HCT116 (cell line): ENCODE data around the gene PKP2. TPM values are rescaled to one million over a fixed set of nuclear protein-coding genes. Genes with fewer than 3 reads are reported as not detected.

Source experiments
- ATAC-seq: fragments of 200-7000 bp; cut with Tn5 transposase; 2 replicates; pipeline ENCODE4 v1.9.1; 2020; ENCODE audit warnings: mild to moderate bottlenecking, moderate library complexity
- BruUV-seq: library from RNA; stranded (reverse); fragments of 400-500 nt; replicated peaks from 2 replicates; lab custom pipeline; 2021; lab: Mats Ljungman, UMichigan
- CTCF ChIA-PET: fragments of 300-600 bp; sonication (Branson Sonifier 250); formaldehyde crosslinking; loops from one replicate; lab custom pipeline; 2021; ENCODE audit warnings: antibody characterized with exemption; lab: Charles Lee
- POLR2A ChIA-PET: fragments of 300-600, 350-600 bp; sonication (Branson Sonifier 250); formaldehyde crosslinking; loops from one replicate; lab custom pipeline; 2021; ENCODE audit warnings: antibody characterized with exemption; lab: Charles Lee
- RAD21 ChIA-PET, 2 experiments: fragments of 300-600 bp; sonication (Branson Sonifier 250); formaldehyde crosslinking; loops; one replicate each; lab custom pipeline; 2023; ENCODE audit warnings: low total read pairs in 2 of 2; ENCODE audit not compliant: uncharacterized antibody in 2 of 2, unreplicated experiment in 2 of 2, low non-redundant PET in 1 of 2; lab: Charles Lee
- DNase-seq: peaks from one replicate; pipeline ENCODE4 v3.0.0-alpha.2; 2010; ENCODE audit warnings: low read depth, low spot score
- H2AFZ ChIP-seq: fragments of 200-600 bp; shearing (Covaris generic), sonication (generic); 2 replicates; pipeline ENCODE4 v1.6.1; 2017; ENCODE audit warnings: low read depth, mixed run types, mixed read lengths, antibody characterized with exemption, low read length; ENCODE audit not compliant: poor library complexity, severe bottlenecking
- H3K27ac ChIP-seq: 2 replicates; pipeline ENCODE4 v1.5.1; 2012; ENCODE audit warnings: low read depth, low read length
- H3K27me3 ChIP-seq: fragments of 200-600 bp; sonication (generic); 2 replicates; pipeline ENCODE4 v1.6.1; 2016; ENCODE audit warnings: mixed run types, low read length, mixed read lengths; ENCODE audit not compliant: insufficient read depth
- H3K36me3 ChIP-seq, 2 experiments: fragments of 200-500 bp in 1 of 2; fragments of 200-600 bp in 1 of 2; sonication (Bioruptor generic) in 1 of 2; sonication (generic) in 1 of 2; 2 replicates each; pipeline versions ENCODE4 v1.5.1 to v1.6.1; 2014 to 2016; ENCODE audit warnings: low read length in 2 of 2, inconsistent platforms in 1 of 2, mixed read lengths in 1 of 2, mixed run types in 1 of 2; ENCODE audit not compliant: insufficient read depth in 2 of 2, control insufficient read depth in 1 of 2
- H3K4me1 ChIP-seq, 2 experiments: fragments of 200-600 bp in 1 of 2; sonication (generic) in 1 of 2; 2 replicates each; pipeline versions ENCODE4 v1.5.1 to v1.6.1; 2012 to 2017; ENCODE audit warnings: low read length in 2 of 2, inconsistent platforms in 1 of 2, mild to moderate bottlenecking in 1 of 2, mixed read lengths in 1 of 2, mixed run types in 1 of 2, moderate library complexity in 1 of 2; ENCODE audit not compliant: insufficient read depth in 2 of 2, control insufficient read depth in 1 of 2
- H3K4me2 ChIP-seq: fragments of 200-600 bp; sonication (generic); 2 replicates; pipeline ENCODE4 v1.6.1; 2017; ENCODE audit warnings: mixed run types, low read length, mixed read lengths
- H3K4me3 ChIP-seq, 2 experiments: fragments of 200-600 bp in 1 of 2; sonication (generic) in 1 of 2; replicated peaks in 1 of 2; 2 replicates each; pipeline ENCODE4 v1.5.1; 2011 to 2016; ENCODE audit warnings: low read length in 2 of 2, control low read depth in 1 of 2, low read depth in 1 of 2, mild to moderate bottlenecking in 1 of 2, mixed read lengths in 1 of 2, mixed run types in 1 of 2
- H3K79me2 ChIP-seq: fragments of 200-600 bp; sonication (generic); 2 replicates; pipeline ENCODE4 v1.6.1; 2017; ENCODE audit warnings: mild to moderate bottlenecking, mixed run types, low read length, moderate library complexity, mixed read lengths; ENCODE audit not compliant: insufficient read depth
- H3K9ac ChIP-seq: fragments of 200-600 bp; sonication (generic); 2 replicates; pipeline ENCODE4 v1.6.1; 2016; ENCODE audit warnings: low read length, mixed read lengths
- H3K9me2 ChIP-seq: fragments of 200-600 bp; sonication (generic), shearing (Covaris generic); 2 replicates; pipeline ENCODE4 v1.6.1; 2017; ENCODE audit warnings: mixed run types, mild to moderate bottlenecking, moderate library complexity; ENCODE audit not compliant: insufficient read depth
- H3K9me3 ChIP-seq, 2 experiments: fragments of 200-500 bp in 1 of 2; fragments of 200-600 bp in 1 of 2; sonication (Bioruptor generic) in 1 of 2; sonication (generic) in 1 of 2; 2 replicates each; pipeline ENCODE4 v1.6.1; 2014 to 2017; ENCODE audit warnings: low read length in 2 of 2, mixed read lengths in 2 of 2, inconsistent platforms in 1 of 2, low read depth in 1 of 2, mild to moderate bottlenecking in 1 of 2, mixed run types in 1 of 2, moderate library complexity in 1 of 2; ENCODE audit not compliant: control insufficient read depth in 1 of 2, insufficient read depth in 1 of 2
- H4K20me1 ChIP-seq: fragments of 200-600 bp; sonication (generic), shearing (Covaris generic); 2 replicates; pipeline ENCODE4 v1.6.1; 2017; ENCODE audit warnings: mixed run types, mild to moderate bottlenecking, moderate library complexity; ENCODE audit not compliant: insufficient read depth
- CTCF ChIP-seq, 3 experiments: fragments of 200-600 bp in 1 of 3; sonication (generic) in 1 of 3; IDR thresholded peaks in 2 of 3; conservative IDR thresholded peaks in 1 of 3; 2 replicates each; pipeline ENCODE4 v1.5.1; 2012 to 2017; ENCODE audit warnings: low read depth in 2 of 3, low read length in 2 of 3, antibody characterized with exemption in 1 of 3, borderline replicate concordance in 1 of 3, control low read depth in 1 of 3, mild to moderate bottlenecking in 1 of 3, mixed read lengths in 1 of 3, mixed run types in 1 of 3, moderate library complexity in 1 of 3; ENCODE audit not compliant: insufficient read depth in 1 of 3
- ELF1 ChIP-seq: IDR thresholded peaks from 2 replicates; pipeline ENCODE4 v1.6.1; 2012; ENCODE audit warnings: low read depth, borderline replicate concordance
- JUND ChIP-seq: IDR thresholded peaks from 2 replicates; pipeline ENCODE4 v1.6.1; 2012
- MAX ChIP-seq: IDR thresholded peaks from 2 replicates; pipeline ENCODE4 v1.6.1; 2012
- POLR2AphosphoS5 ChIP-seq: IDR thresholded peaks from 2 replicates; pipeline ENCODE4 v1.6.1; 2011; ENCODE audit warnings: mild to moderate bottlenecking, low read depth, low read length, moderate library complexity
- SIN3A ChIP-seq: IDR thresholded peaks from 2 replicates; pipeline ENCODE4 v1.6.1; 2012; ENCODE audit warnings: low read depth
- SRF ChIP-seq: IDR thresholded peaks from 2 replicates; pipeline ENCODE4 v1.6.1; 2012; ENCODE audit warnings: low read depth
- TCF7L2 ChIP-seq: IDR thresholded peaks from 2 replicates; pipeline ENCODE4 v1.7.0; 2011; ENCODE audit warnings: borderline replicate concordance, inconsistent platforms; ENCODE audit not compliant: insufficient read depth, insufficient read length; ENCODE audit errors: extremely low read depth
- YY1 ChIP-seq: IDR thresholded peaks from 2 replicates; pipeline ENCODE4 v1.6.1; 2011; ENCODE audit warnings: low read length, low read depth, moderate library complexity, mild to moderate bottlenecking; ENCODE audit not compliant: insufficient replicate concordance; ENCODE audit errors: extremely low read depth
- ZBTB33 ChIP-seq: IDR thresholded peaks from 2 replicates; pipeline ENCODE4 v1.6.1; 2011; ENCODE audit warnings: mild to moderate bottlenecking, low read length, moderate library complexity; ENCODE audit not compliant: insufficient replicate concordance; ENCODE audit errors: extremely low read depth
- ZFX ChIP-seq: fragments of 450-650 bp; IDR thresholded peaks from 2 replicates; pipeline ENCODE4 v1.6.1; 2017
- ZNF274 ChIP-seq: fragments of 200-500 bp; sonication (Bioruptor generic); IDR thresholded peaks from 2 replicates; pipeline ENCODE4 v1.6.1; 2014; ENCODE audit warnings: mild to moderate bottlenecking, low read depth, low read length, inconsistent platforms
- intact Hi-C: fragments of 100-400 bp; cut with micrococcal nuclease; formaldehyde crosslinking; loops from 2 replicates; pipeline ENCODE4 v1.10.0; 2022
- total RNA-seq: library from RNA; stranded (reverse); gene quantifications from one replicate; pipeline ENCODE4 v1.2.1, GENCODE V29; 2021; ENCODE audit not compliant: unreplicated experiment

PKP2 gene
- total RNA-seq, 1 experiment from 2014 or later, result 21.5 TPM

GRCh38 chr12:32843528-32844095, 53.0 kb downstream of the PKP2 start:
- Histone ChIP-seq H3K9me2 (no peaks in the 10 kb centered on the region), H3K4me3 (no peak overlapping the region), H3K4me2 (no peak overlapping the region), H4K20me1 (no peaks in the 10 kb centered on the region), H3K27me3 (no peaks in the 10 kb centered on the region), H3K36me3 (no peaks in the 10 kb centered on the region), H3K9ac (no peak overlapping the region), H3K79me2 (no peaks in the 10 kb centered on the region), H3K27ac (no peak overlapping the region), H2AFZ (no peak overlapping the region), H3K4me1 (no peaks in the 10 kb centered on the region)
- CTCF ChIA-PET, result no interaction called here
- BruUV-seq, result no TSS peak
- intact Hi-C loops, result no loop called here
- no peak for DNase-seq
- POLR2A ChIA-PET, result no interaction called here
- RAD21 ChIA-PET, result no interaction called here
- no peak for ATAC-seq
- TF ChIP-seq POLR2AphosphoS5 (no peak), TCF7L2 (no peak), ZFX (no peak), ZBTB33 (no peak), YY1 (no peak), ZNF274 (no peak), ELF1 (no peak), CTCF (IDR thresholded peaks at IDR 0.05 in 2 of 3, conservative IDR thresholded peaks at IDR 0.05 in 1 of 3; ENCODE audit: borderline replicate concordance in 1 of 3, insufficient read depth in 1 of 3, low read depth in 2 of 3, low read length in 2 of 3) (no peak), SIN3A (no peak), MAX (no peak), JUND (no peak), SRF (no peak)
- TF ChIP-seq, all 23 proteins: peak for 0
- H3K9me3 ChIP-seq, result no peaks in the 10 kb centered on the region
